ENCODE data around the gene AKAP3.

The AKAP3 gene

GRCh38 chr12:4643747-4644146 lies 5.1 kb downstream of the AKAP3 start:
- Histone ChIP-seq H2AFZ (ENCODE audit: low read depth) (no peak overlapping the region), H4K20me1 (ENCODE audit: insufficient read depth) (no peaks in the 10 kb centered on the region), H3K79me2 (ENCODE audit: insufficient read depth, low read depth) (no peaks in the 10 kb centered on the region), H3K9ac (no peak overlapping the region), H3K4me1 (ENCODE audit: low read depth, poor library complexity, severe bottlenecking) (peaks cover 7% of the 10 kb centered on the region), H3K4me2 (no peak overlapping the region), H3K4me3 (IDR thresholded peaks at IDR 0.05; ENCODE audit: insufficient read depth, low read depth, low read length) (no peak overlapping the region), H3K27ac (no peak overlapping the region), H3K36me3 (ENCODE audit: insufficient read depth) (no peaks in the 10 kb centered on the region), H3K27me3 (ENCODE audit: insufficient read depth, low read depth) (no peaks in the 10 kb centered on the region)
- TF ChIP-seq, protein P1, sequence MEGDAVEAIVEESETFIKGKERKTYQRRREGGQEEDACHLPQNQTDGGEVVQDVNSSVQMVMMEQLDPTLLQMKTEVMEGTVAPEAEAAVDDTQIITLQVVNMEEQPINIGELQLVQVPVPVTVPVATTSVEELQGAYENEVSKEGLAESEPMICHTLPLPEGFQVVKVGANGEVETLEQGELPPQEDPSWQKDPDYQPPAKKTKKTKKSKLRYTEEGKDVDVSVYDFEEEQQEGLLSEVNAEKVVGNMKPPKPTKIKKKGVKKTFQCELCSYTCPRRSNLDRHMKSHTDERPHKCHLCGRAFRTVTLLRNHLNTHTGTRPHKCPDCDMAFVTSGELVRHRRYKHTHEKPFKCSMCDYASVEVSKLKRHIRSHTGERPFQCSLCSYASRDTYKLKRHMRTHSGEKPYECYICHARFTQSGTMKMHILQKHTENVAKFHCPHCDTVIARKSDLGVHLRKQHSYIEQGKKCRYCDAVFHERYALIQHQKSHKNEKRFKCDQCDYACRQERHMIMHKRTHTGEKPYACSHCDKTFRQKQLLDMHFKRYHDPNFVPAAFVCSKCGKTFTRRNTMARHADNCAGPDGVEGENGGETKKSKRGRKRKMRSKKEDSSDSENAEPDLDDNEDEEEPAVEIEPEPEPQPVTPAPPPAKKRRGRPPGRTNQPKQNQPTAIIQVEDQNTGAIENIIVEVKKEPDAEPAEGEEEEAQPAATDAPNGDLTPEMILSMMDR (conservative IDR thresholded peaks at IDR 0.05; ENCODE audit: low read depth, low read length) = no peak

- Histone ChIP-seq H3K27me3 (ENCODE audit: insufficient read depth, low read depth) (no peaks in the 10 kb centered on the region), H3K9ac (no peak overlapping the region), H4K20me1 (ENCODE audit: insufficient read depth) (no peaks in the 10 kb centered on the region), H2AFZ (ENCODE audit: low read depth) (no peak overlapping the region), H3K27ac (no peak overlapping the region), H3K4me3 (IDR thresholded peaks at IDR 0.05; ENCODE audit: insufficient read depth, low read depth, low read length) (no peak overlapping the region), H3K36me3 (ENCODE audit: insufficient read depth) (no peaks in the 10 kb centered on the region), H3K4me1 (ENCODE audit: low read depth, poor library complexity, severe bottlenecking) (no peaks in the 10 kb centered on the region), H3K79me2 (ENCODE audit: insufficient read depth, low read depth) (no peaks in the 10 kb centered on the region), H3K4me2 (no peak overlapping the region)
- TF ChIP-seq, protein P1 (conservative IDR thresholded peaks at IDR 0.05; ENCODE audit: low read depth, low read length) = no peak
Measured at GRCh38 chr12:4630262-4630661, 18.6 kb downstream of the AKAP3 start.

GRCh38 chr12:4628406-4628805 lies 20.4 kb downstream of the AKAP3 start:
- H3K4me1 ChIP-seq (ENCODE audit: low read depth, poor library complexity, severe bottlenecking) = no peaks in the 10 kb centered on the region
- H3K36me3 ChIP-seq (ENCODE audit: insufficient read depth) = no peaks in the 10 kb centered on the region
- H3K9ac ChIP-seq = no peak overlapping the region
- no peaks in the 10 kb centered on the region for H4K20me1 ChIP-seq (ENCODE audit: insufficient read depth)
- H3K27me3 ChIP-seq (ENCODE audit: insufficient read depth, low read depth) = no peaks in the 10 kb centered on the region
- no peak overlapping the region for H3K27ac ChIP-seq
- no peak overlapping the region for H3K4me2 ChIP-seq
- no peaks in the 10 kb centered on the region for H3K79me2 ChIP-seq (ENCODE audit: insufficient read depth, low read depth)
- no peak overlapping the region for H3K4me3 ChIP-seq (IDR thresholded peaks at IDR 0.05; ENCODE audit: insufficient read depth, low read depth, low read length)
- H2AFZ ChIP-seq (ENCODE audit: low read depth) = no peak overlapping the region
- TF ChIP-seq, protein P1 (conservative IDR thresholded peaks at IDR 0.05; ENCODE audit: low read depth, low read length) = no peak

GRCh38 chr12:4626543-4626942 lies 22.3 kb downstream of the AKAP3 start:
- Histone ChIP-seq H4K20me1 (ENCODE audit: insufficient read depth) (no peaks in the 10 kb centered on the region), H3K4me2 (no peak overlapping the region), H3K9ac (no peak overlapping the region), H3K36me3 (ENCODE audit: insufficient read depth) (no peaks in the 10 kb centered on the region), H2AFZ (ENCODE audit: low read depth) (no peak overlapping the region), H3K4me1 (ENCODE audit: low read depth, poor library complexity, severe bottlenecking) (no peaks in the 10 kb centered on the region), H3K27ac (no peak overlapping the region), H3K4me3 (IDR thresholded peaks at IDR 0.05; ENCODE audit: insufficient read depth, low read depth, low read length) (no peak overlapping the region), H3K79me2 (ENCODE audit: insufficient read depth, low read depth) (no peaks in the 10 kb centered on the region), H3K27me3 (ENCODE audit: insufficient read depth, low read depth) (no peaks in the 10 kb centered on the region)
- TF ChIP-seq, protein P1 (conservative IDR thresholded peaks at IDR 0.05; ENCODE audit: low read depth, low read length) = no peak
